Liver (tissue), 9 donors: ENCODE measurements around the gene EEFSEC. TPM values are rescaled to one million over a fixed set of nuclear protein-coding genes. Genes with fewer than 3 reads are reported as not detected.

Experiments used
- DNase-seq: peaks from one replicate; pipeline ENCODE4 v3.0.0-alpha.2; 2017; ENCODE audit warnings: low spot score
- H3K27ac ChIP-seq, 2 donors: one replicate each; pipeline ENCODE4 v1.7.0; 2013; ENCODE audit warnings: inconsistent platforms in 2 of 2, low read length in 2 of 2, control low read depth in 1 of 2, low read depth in 1 of 2, mild to moderate bottlenecking in 1 of 2
- H3K27me3 ChIP-seq, 4 donors: one replicate each; pipeline versions ENCODE4 v1.6.1 to v1.7.0; 2013; ENCODE audit warnings: low read length in 3 of 4, inconsistent platforms in 1 of 4, mild to moderate bottlenecking in 1 of 4, moderate library complexity in 1 of 4; ENCODE audit not compliant: control insufficient read depth in 4 of 4, insufficient read depth in 4 of 4
- H3K36me3 ChIP-seq, 4 donors: one replicate each; pipeline versions ENCODE4 v1.6.1 to v1.7.0; 2013; ENCODE audit warnings: low read length in 3 of 4, mild to moderate bottlenecking in 3 of 4, low read depth in 1 of 4, moderate library complexity in 1 of 4; ENCODE audit not compliant: control insufficient read depth in 4 of 4, insufficient read depth in 3 of 4
- H3K4me1 ChIP-seq, 4 donors: one replicate each; pipeline versions ENCODE4 v1.6.1 to v1.7.0; 2013; ENCODE audit warnings: low read length in 3 of 4, mild to moderate bottlenecking in 3 of 4, moderate library complexity in 1 of 4; ENCODE audit not compliant: control insufficient read depth in 4 of 4, insufficient read depth in 4 of 4
- H3K4me3 ChIP-seq, 3 donors: one replicate each; pipeline versions ENCODE4 v1.6.1 to v1.7.0; 2013; ENCODE audit warnings: low read length in 3 of 3, control low read depth in 1 of 3, low read depth in 1 of 3, mild to moderate bottlenecking in 1 of 3
- H3K9ac ChIP-seq, 2 donors: one replicate each; pipeline ENCODE4 v1.7.0; 2013; ENCODE audit warnings: low read length in 2 of 2, mild to moderate bottlenecking in 2 of 2, moderate library complexity in 2 of 2, control low read depth in 1 of 2, low read depth in 1 of 2
- H3K9me3 ChIP-seq, 4 donors: one replicate each; pipeline versions ENCODE4 v1.6.1 to v1.7.0; 2013; ENCODE audit warnings: low read length in 3 of 4; ENCODE audit not compliant: control insufficient read depth in 4 of 4
- CTCF ChIP-seq: fragments of 150-350 bp; IDR thresholded peaks from 2 replicates; pipeline ENCODE4 v1.5.1; 2017; ENCODE audit warnings: improper control_type of control experiment, low read depth, low read length; ENCODE audit not compliant: missing input control
- EGR1 ChIP-seq, 2 donors: IDR thresholded peaks; 2 replicates each; pipeline ENCODE4 v1.6.1; 2016 to 2018; ENCODE audit warnings: antibody characterized with exemption in 2 of 2, low read depth in 2 of 2
- FOXA1 ChIP-seq: IDR thresholded peaks from 2 replicates; pipeline ENCODE4 v1.6.1; 2016; ENCODE audit warnings: antibody characterized with exemption
- FOXA2 ChIP-seq: IDR thresholded peaks from 2 replicates; pipeline ENCODE4 v1.6.1; 2016; ENCODE audit warnings: antibody characterized with exemption
- GABPA ChIP-seq, 2 donors: IDR thresholded peaks in 1 of 2; conservative IDR thresholded peaks in 1 of 2; 2 replicates each; pipeline ENCODE4 v1.6.1; 2016; ENCODE audit warnings: antibody characterized with exemption in 2 of 2, mild to moderate bottlenecking in 1 of 2, moderate library complexity in 1 of 2
- HNF4A ChIP-seq, 2 donors: conservative IDR thresholded peaks; 2 replicates each; pipeline ENCODE4 v1.6.1; 2016; ENCODE audit warnings: antibody characterized with exemption in 2 of 2, mild to moderate bottlenecking in 2 of 2
- HNF4G ChIP-seq: IDR thresholded peaks from 2 replicates; pipeline ENCODE4 v1.6.1; 2016; ENCODE audit warnings: antibody characterized with exemption
- JUND ChIP-seq, 2 donors: IDR thresholded peaks; 2 replicates each; pipeline ENCODE4 v1.6.1; 2016; ENCODE audit warnings: antibody characterized with exemption in 2 of 2
- NR2F2 ChIP-seq: IDR thresholded peaks from 2 replicates; pipeline ENCODE4 v1.6.1; 2016; ENCODE audit warnings: antibody characterized with exemption
- REST ChIP-seq: IDR thresholded peaks from 2 replicates; pipeline ENCODE4 v1.6.1; 2016; ENCODE audit warnings: antibody characterized with exemption, mild to moderate bottlenecking
- RXRA ChIP-seq, 2 donors: IDR thresholded peaks; 2 replicates each; pipeline ENCODE4 v1.6.1; 2017 to 2018; ENCODE audit warnings: antibody characterized with exemption in 2 of 2, mild to moderate bottlenecking in 1 of 2
- SP1 ChIP-seq: IDR thresholded peaks from 2 replicates; pipeline ENCODE4 v1.6.1; 2018; ENCODE audit warnings: antibody characterized with exemption, mild to moderate bottlenecking
- TAF1 ChIP-seq: conservative IDR thresholded peaks from 2 replicates; pipeline ENCODE4 v1.6.1; 2016; ENCODE audit warnings: antibody characterized with exemption, mild to moderate bottlenecking
- YY1 ChIP-seq: IDR thresholded peaks from 2 replicates; pipeline ENCODE4 v1.6.1; 2016; ENCODE audit warnings: antibody characterized with exemption, mild to moderate bottlenecking
- ZBTB33 ChIP-seq: IDR thresholded peaks from 2 replicates; pipeline ENCODE4 v1.6.1; 2016; ENCODE audit warnings: antibody characterized with exemption
- WGBS: extraction: QIAGEN DNeasy Blood & Tissue Kit; methylation state at CpG from one replicate; pipeline ENCODE4 v1.1.7; 2013; 5-methylcytosine and 5-hydroxymethylcytosine counted together
- polyA plus RNA-seq, 2 donors: library from polyadenylated mRNA; stranded (reverse) in 1 of 2; unstranded in 1 of 2; fragments of 200-250 nt in 1 of 2; fragments of >200 nt in 1 of 2; fragmentation: Nextera tagmentation in 1 of 2; extraction: Ambion mirVana in 1 of 2; gene quantifications; one replicate each; pipeline versions ENCODE4 v1.2.1 to v1.2.3, GENCODE V29; 2013 to 2015
- total RNA-seq, 2 donors: library from RNA; depleted of rRNA; stranded (reverse); fragments of >200 nt; gene quantifications; one replicate each; pipeline ENCODE4 v1.2.3, GENCODE V29; 2014
- TF ChIP-seq, protein P1 (sequence below): IDR thresholded peaks from 2 replicates; pipeline ENCODE4 v1.6.1; 2016; ENCODE audit warnings: antibody characterized with exemption
- TF ChIP-seq, protein P2 (sequence below): IDR thresholded peaks from 2 replicates; pipeline ENCODE4 v1.6.1; 2016; ENCODE audit warnings: antibody characterized with exemption
- donor health status: healthy.
- donor health status: healthy.
- donor health status: healthy.
- donor health status: healthy.
- donor health status: healthy.

Gene EEFSEC
- total and polyA plus RNA-seq, 4 donors, result 8.4 to 13.1 (median 10.7) TPM

GRCh38 chr3:128367221-128367620 lies 213.9 kb downstream of the EEFSEC start:
- TF ChIP-seq HNF4G (no peak), GABPA (IDR thresholded peaks at IDR 0.05 in 1 of 2, conservative IDR thresholded peaks at IDR 0.05 in 1 of 2) (no peak), REST (no peak), NR2F2 (no peak), JUND (IDR thresholded peaks at IDR 0.05) (no peak), TAF1 (no peak), FOXA2 (no peak), HNF4A (conservative IDR thresholded peaks at IDR 0.05) (no peak)
- TF ChIP-seq, protein P1, sequence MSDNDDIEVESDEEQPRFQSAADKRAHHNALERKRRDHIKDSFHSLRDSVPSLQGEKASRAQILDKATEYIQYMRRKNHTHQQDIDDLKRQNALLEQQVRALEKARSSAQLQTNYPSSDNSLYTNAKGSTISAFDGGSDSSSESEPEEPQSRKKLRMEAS, result no peak
- TF ChIP-seq, protein P2, sequence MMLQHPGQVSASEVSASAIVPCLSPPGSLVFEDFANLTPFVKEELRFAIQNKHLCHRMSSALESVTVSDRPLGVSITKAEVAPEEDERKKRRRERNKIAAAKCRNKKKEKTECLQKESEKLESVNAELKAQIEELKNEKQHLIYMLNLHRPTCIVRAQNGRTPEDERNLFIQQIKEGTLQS, result no peak
- H3K27me3 ChIP-seq, result no peaks in the 10 kb centered on the region
- no peaks in the 10 kb centered on the region for H3K4me1 ChIP-seq
- H3K36me3 ChIP-seq, result peaks cover 0 to 15% (median 3%) of the 10 kb centered on the region in 4 donors
- 97% methylated on average over 5 of the region's 5 CpGs for WGBS
- no peak overlapping the region for H3K9ac ChIP-seq
- no peak overlapping the region for H3K4me3 ChIP-seq
- no peak for DNase-seq
- no peaks in the 10 kb centered on the region for H3K9me3 ChIP-seq
- no peak overlapping the region for H3K27ac ChIP-seq

DNA sequence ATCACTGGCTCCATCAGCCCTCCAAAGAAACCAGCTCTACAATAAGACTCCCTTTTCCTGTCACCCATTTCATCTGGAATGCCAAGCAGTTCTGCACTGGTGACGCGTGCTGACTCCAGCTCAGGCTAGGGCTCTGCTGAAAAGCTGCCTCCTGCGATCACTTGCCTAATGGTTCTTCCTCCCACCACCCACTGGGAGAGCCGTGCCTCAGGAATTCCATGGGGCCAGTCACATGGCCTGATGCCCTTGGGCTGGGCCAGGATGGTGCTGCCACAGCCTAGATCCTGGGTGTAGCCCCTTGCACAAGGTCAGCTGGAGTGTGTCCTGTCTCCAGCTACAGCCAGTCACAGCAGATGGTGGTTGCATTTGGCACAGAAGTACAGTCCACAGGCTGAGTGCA lies 214.5 kb downstream of the EEFSEC start:
- 97% methylated on average over 4 of the region's 4 CpGs for WGBS
- no peak for DNase-seq
- TF ChIP-seq EGR1 (IDR thresholded peaks at IDR 0.05; ENCODE audit: low read depth in 2 of 2) (no peak), FOXA1 (no peak), RXRA (IDR thresholded peaks at IDR 0.05) (no peak), GABPA (IDR thresholded peaks at IDR 0.05 in 1 of 2, conservative IDR thresholded peaks at IDR 0.05 in 1 of 2) (no peak), NR2F2 (no peak)
- TF ChIP-seq, protein P2, result no peak
- TF ChIP-seq, protein P1, result no peak
- Histone ChIP-seq H3K9me3 (no peaks in the 10 kb centered on the region), H3K27me3 (no peaks in the 10 kb centered on the region), H3K36me3 (peaks cover 0 to 15% (median 3%) of the 10 kb centered on the region in 4 donors), H3K27ac (no peak overlapping the region), H3K9ac (no peak overlapping the region), H3K4me3 (no peak overlapping the region), H3K4me1 (no peaks in the 10 kb centered on the region)

DNA sequence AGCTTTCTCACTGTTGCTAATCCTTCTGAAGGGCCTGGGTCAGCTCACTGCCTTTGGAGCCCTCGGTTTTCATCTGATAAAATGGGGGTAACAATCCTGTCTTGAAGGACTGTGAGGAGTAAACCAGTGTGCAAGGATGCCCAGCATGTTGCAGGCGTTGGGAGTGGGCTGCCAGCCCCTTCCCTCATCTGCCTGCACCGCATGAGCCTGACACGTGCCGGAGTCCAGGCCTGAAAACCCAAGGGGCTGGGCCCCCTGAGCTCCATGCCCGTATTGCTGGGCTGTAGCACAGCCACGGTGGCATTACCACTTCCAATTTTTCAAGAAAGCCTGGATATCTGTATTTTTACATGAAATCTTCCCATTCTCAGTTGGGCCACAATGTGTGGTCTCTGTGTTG lies 215.3 kb downstream of the EEFSEC start:
- Histone ChIP-seq H3K9ac (no peak overlapping the region), H3K36me3 (peaks cover 0 to 15% (median 4%) of the 10 kb centered on the region in 4 donors), H3K4me3 (no peak overlapping the region), H3K9me3 (no peaks in the 10 kb centered on the region), H3K4me1 (no peaks in the 10 kb centered on the region), H3K27ac (no peak overlapping the region), H3K27me3 (no peaks in the 10 kb centered on the region)
- WGBS, result 96% methylated on average over 7 of the region's 7 CpGs
- no peak for DNase-seq
- TF ChIP-seq, protein P1, result no peak
- TF ChIP-seq FOXA1 (no peak), ZBTB33 (no peak), JUND (IDR thresholded peaks at IDR 0.05) (no peak), TAF1 (no peak), SP1 (no peak), NR2F2 (no peak), HNF4G (no peak), CTCF (no peak), YY1 (no peak)
- TF ChIP-seq, protein P2, result no peak
